T-helper 1 cell treated with Interleukin-12 subunit alpha and Interleukin-12 subunit beta and Interleukin-4 antibody, amounts not matched to agents 30 ng/mL and 1 ng/mL, for 36 hours (primary cell): Measurements from ENCODE around the gene KIF27. TPM values are rescaled to one million over a fixed set of nuclear protein-coding genes. Genes with fewer than 3 reads are reported as not detected.
"Not testable (repeated sequence)": the region's sequence is repeated elsewhere in the genome, so short reads cannot be mapped to it uniquely, and the experiment has no call there.

Experiments used
- intact Hi-C: fragments of 100-400 bp; cut with micrococcal nuclease; formaldehyde crosslinking; loops from one replicate; pipeline ENCODE4 v1.15.1; 2024
- total RNA-seq: library from RNA; stranded (reverse); gene quantifications from 2 replicates; pipeline ENCODE4 v1.2.3, GENCODE V29; 2022

Gene KIF27
- 2.1 and 4.0 TPM in 2 replicates for total RNA-seq

- intact Hi-C loops: loop anchor here (1.0 to 10.0 kb wide), 13 partner anchors 17 to 1821 kb away; partner anchors contain the start of genes AGTPBP1, GKAP1, HNRNPK and IDNK
Observed at GRCh38 chr9:83920927-83921707, at the start of gene KIF27. TSS of gene KIF27 (minus strand) at chr9:83921432. CDS start at chr9:83915591, 5,841 bp downstream.

- intact Hi-C loops: loop anchor here (1.0 kb wide), 1 partner anchor 8 kb away; no protein-coding TSS in a partner anchor
Observed at GRCh38 chr9:83969602-83970001, 48.4 kb upstream of the KIF27 start.

- intact Hi-C loops: no loop called here
Observed at GRCh38 chr9:83967073-83967472, 45.8 kb upstream of the KIF27 start.

GRCh38 chr9:83966209-83966582 is 45.0 kb upstream of the KIF27 start:
- intact Hi-C loops: no loop called here

GRCh38 chr9:83965350-83966208 is 44.3 kb upstream of the KIF27 start:
- intact Hi-C loops: loop anchor here (1.0 kb wide), 1 partner anchor 8 kb away; no protein-coding TSS in a partner anchor

GRCh38 chr9:83964973-83965349 is 43.7 kb upstream of the KIF27 start:
- intact Hi-C loops: loop anchor here (1.0 kb wide), 1 partner anchor 8 kb away; no protein-coding TSS in a partner anchor

GRCh38 chr9:83962165-83962564 is 40.9 kb upstream of the KIF27 start:
- intact Hi-C loops: no loop called here

- intact Hi-C loops: no loop called here
Observed at GRCh38 chr9:83960991-83961390, 39.8 kb upstream of the KIF27 start.

GRCh38 chr9:83959061-83959460 is 37.8 kb upstream of the KIF27 start:
- intact Hi-C loops: no loop called here

- intact Hi-C loops: loop anchor here (1.0 kb wide), 1 partner anchor 8 kb away; no protein-coding TSS in a partner anchor
Observed at GRCh38 chr9:83957248-83957513, 35.9 kb upstream of the KIF27 start.

GRCh38 chr9:83956436-83957247 is 35.4 kb upstream of the KIF27 start:
- intact Hi-C loops: loop anchor here (1.0 kb wide), 3 partner anchors 9 to 35 kb away; partner anchors contain the start of genes HNRNPK, KIF27 and RMI1

GRCh38 chr9:83956086-83956435 is 34.8 kb upstream of the KIF27 start:
- intact Hi-C loops: loop anchor here (1.0 kb wide), 2 partner anchors 24 to 35 kb away; partner anchors contain the start of genes HNRNPK, KIF27 and RMI1

- intact Hi-C loops: not testable (repeated sequence)
Observed at GRCh38 chr9:83948096-83948495, 26.9 kb upstream of the KIF27 start.

GRCh38 chr9:83940590-83941303 is 19.5 kb upstream of the KIF27 start:
- intact Hi-C loops: no loop called here

- intact Hi-C loops: loop anchor here (1.0 kb wide), 8 partner anchors 17 to 459 kb away; partner anchors contain the start of gene KIF27
Observed at GRCh38 chr9:83937861-83938455, 16.7 kb upstream of the KIF27 start.

GRCh38 chr9:83936523-83936922 is 15.3 kb upstream of the KIF27 start:
- intact Hi-C loops: no loop called here

GRCh38 chr9:83935276-83935935 is 14.2 kb upstream of the KIF27 start:
- intact Hi-C loops: no loop called here

GRCh38 chr9:83934569-83935275 is 13.5 kb upstream of the KIF27 start:
- intact Hi-C loops: no loop called here

- intact Hi-C loops: no loop called here
Observed at GRCh38 chr9:83933790-83934189, 12.6 kb upstream of the KIF27 start.
